Natural killer cell (primary cell): ENCODE results near the gene GBP2. TPM values are rescaled to one million over a fixed set of nuclear protein-coding genes. Genes with fewer than 3 reads are reported as not detected.
"Not testable (repeated sequence)": the region's sequence is repeated elsewhere in the genome, so short reads cannot be mapped to it uniquely, and the experiment has no call there.

Experiments
- ATAC-seq, 3 donors: fragments of 150-1000 bp in 2 of 3; fragments of 200-7000 bp in 1 of 3; cut with Tn5 transposase; 1 replicate in 1 of 3; 2 replicates in 2 of 3; pipeline ENCODE4 v1.10.0; 2021; ENCODE audit warnings: mild to moderate bottlenecking in 2 of 3, moderate library complexity in 2 of 3
- DNase-seq, 2 donors: peaks; one replicate each; pipeline versions ENCODE4 v3.0.0 to v3.0.0-alpha.2; 2013 to 2021; ENCODE audit warnings: mixed read lengths in 1 of 2
- H3K27ac ChIP-seq: one replicate; pipeline ENCODE4 v1.5.1; 2013; ENCODE audit warnings: mild to moderate bottlenecking, low read length
- H3K27me3 ChIP-seq: one replicate; pipeline ENCODE4 v1.6.1; 2013; ENCODE audit warnings: low read length; ENCODE audit not compliant: control insufficient read depth, insufficient read depth
- H3K36me3 ChIP-seq: one replicate; pipeline ENCODE4 v1.6.1; 2013; ENCODE audit warnings: low read length; ENCODE audit not compliant: control insufficient read depth, insufficient read depth
- H3K4me1 ChIP-seq: one replicate; pipeline ENCODE4 v1.6.1; 2013; ENCODE audit warnings: low read length; ENCODE audit not compliant: control insufficient read depth, insufficient read depth
- H3K4me3 ChIP-seq: one replicate; pipeline ENCODE4 v1.5.1; 2013; ENCODE audit warnings: low read length
- H3K9me3 ChIP-seq: one replicate; pipeline ENCODE4 v1.6.1; 2013; ENCODE audit warnings: low read length; ENCODE audit not compliant: control insufficient read depth, insufficient read depth
- H3K27ac Mint-ChIP-seq, 2 donors: one replicate each; pipeline ENCODE4 v1.8.0; 2022; ENCODE audit warnings: mild to moderate bottlenecking in 2 of 2, mixed read lengths in 2 of 2, moderate library complexity in 1 of 2
- H3K27me3 Mint-ChIP-seq, 2 donors: one replicate each; pipeline ENCODE4 v1.8.0; 2022; ENCODE audit warnings: low read depth in 2 of 2, mixed read lengths in 2 of 2
- H3K36me3 Mint-ChIP-seq: one replicate; pipeline ENCODE4 v1.8.0; 2022; ENCODE audit warnings: mixed read lengths
- H3K4me1 Mint-ChIP-seq, 2 donors: one replicate each; pipeline ENCODE4 v1.8.0; 2022; ENCODE audit warnings: mixed read lengths in 2 of 2
- H3K4me3 Mint-ChIP-seq: one replicate; pipeline ENCODE4 v1.8.0; 2022; ENCODE audit warnings: mild to moderate bottlenecking, moderate library complexity, mixed read lengths
- H3K9me3 Mint-ChIP-seq, 2 donors: one replicate each; pipeline ENCODE4 v1.8.0; 2022; ENCODE audit warnings: mixed read lengths in 2 of 2
- WGBS: methylation state at CpG from one replicate; pipeline ENCODE4 v1.1.7; 2013; ENCODE audit warnings: missing lambda C conversion rate; ENCODE audit not compliant: insufficient coverage; 5-methylcytosine and 5-hydroxymethylcytosine counted together
- intact Hi-C: fragments of 100-400 bp; cut with micrococcal nuclease; formaldehyde crosslinking; loops from one replicate; pipeline ENCODE4 v1.14.2; 2022
- total RNA-seq, 4 donors: library from RNA; stranded (reverse); fragments of 120-200 nt in 1 of 4; gene quantifications; one replicate each; pipeline versions ENCODE4 v1.2.3 to v1.2.4, GENCODE V29; 2013 to 2022
- TF ChIP-seq, protein P1 (sequence below): fragments of 200-600 bp; IDR thresholded peaks from one replicate; pipeline ENCODE4 v1.8.0; 2022; ENCODE audit warnings: antibody characterized with exemption

GBP2 gene
- total RNA-seq, 3 donors from 2014 or later (not counting 1 experiment from before 2014, with no cell fraction given), result 117 to 153 (median 144) TPM

DNA sequence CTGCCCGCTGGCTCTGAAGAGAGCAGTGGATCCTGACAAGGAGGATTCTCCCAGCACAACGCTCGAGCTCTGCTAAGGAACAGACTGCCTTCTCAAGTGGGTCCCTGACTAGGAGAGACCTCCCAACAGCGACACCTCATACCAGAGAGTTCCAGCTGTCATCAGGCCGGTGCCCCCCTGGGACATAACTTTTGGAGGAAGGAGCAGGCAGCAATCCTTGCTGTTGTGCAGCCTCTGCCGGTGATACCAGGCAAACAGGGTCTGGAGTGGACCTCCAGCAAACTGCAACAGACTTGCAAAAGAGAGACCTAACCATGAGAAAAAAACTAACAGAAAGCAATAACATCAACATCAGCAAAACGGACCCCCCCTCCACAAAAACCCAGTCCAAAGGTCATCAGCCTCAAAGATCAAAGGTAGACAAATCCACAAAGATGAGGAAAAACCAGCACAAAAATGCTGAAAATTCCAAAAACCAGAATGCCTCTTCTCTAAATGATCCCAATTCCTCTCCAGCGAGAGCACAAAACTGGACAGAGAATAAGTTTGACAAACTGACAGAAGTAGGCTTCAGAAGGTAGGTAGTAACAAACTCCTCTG is 53.3 kb downstream of the GBP2 start:
- H3K9me3 ChIP-seq, intact Hi-C loops, H3K4me3 ChIP-seq, H3K27me3 Mint-ChIP-seq, H3K27ac Mint-ChIP-seq, ATAC-seq, H3K36me3 ChIP-seq, H3K27me3 ChIP-seq, H3K27ac ChIP-seq, H3K9me3 Mint-ChIP-seq, H3K4me3 Mint-ChIP-seq, H3K4me1 ChIP-seq, DNase-seq: not testable (repeated sequence)
- H3K36me3 Mint-ChIP-seq, result peaks cover 24% of the 10 kb centered on the region
- peaks cover 11 to 21% of the 10 kb centered on the region in 2 donors for H3K4me1 Mint-ChIP-seq
- WGBS, result 81% methylated on average over 8 of the region's 8 CpGs

DNA sequence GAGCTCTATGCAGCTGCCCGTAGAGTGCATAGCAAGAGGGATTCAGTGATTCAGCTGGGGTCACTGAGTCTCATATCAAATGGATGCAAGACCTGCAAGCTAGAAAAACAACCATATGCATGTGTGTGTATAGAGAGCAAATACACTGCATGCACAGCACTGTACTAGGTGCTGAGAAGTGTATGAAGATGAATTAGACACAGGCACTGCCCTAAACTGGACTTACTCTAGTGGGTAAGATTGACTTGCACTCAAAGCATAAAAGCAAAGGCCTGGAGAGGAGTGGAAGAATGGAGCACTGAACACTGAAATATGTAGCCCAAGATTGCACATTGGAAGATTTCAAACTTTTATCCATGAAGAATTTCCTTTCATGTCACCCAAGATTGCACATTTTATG is 55.4 kb downstream of the GBP2 start:
- TF ChIP-seq, protein P1, sequence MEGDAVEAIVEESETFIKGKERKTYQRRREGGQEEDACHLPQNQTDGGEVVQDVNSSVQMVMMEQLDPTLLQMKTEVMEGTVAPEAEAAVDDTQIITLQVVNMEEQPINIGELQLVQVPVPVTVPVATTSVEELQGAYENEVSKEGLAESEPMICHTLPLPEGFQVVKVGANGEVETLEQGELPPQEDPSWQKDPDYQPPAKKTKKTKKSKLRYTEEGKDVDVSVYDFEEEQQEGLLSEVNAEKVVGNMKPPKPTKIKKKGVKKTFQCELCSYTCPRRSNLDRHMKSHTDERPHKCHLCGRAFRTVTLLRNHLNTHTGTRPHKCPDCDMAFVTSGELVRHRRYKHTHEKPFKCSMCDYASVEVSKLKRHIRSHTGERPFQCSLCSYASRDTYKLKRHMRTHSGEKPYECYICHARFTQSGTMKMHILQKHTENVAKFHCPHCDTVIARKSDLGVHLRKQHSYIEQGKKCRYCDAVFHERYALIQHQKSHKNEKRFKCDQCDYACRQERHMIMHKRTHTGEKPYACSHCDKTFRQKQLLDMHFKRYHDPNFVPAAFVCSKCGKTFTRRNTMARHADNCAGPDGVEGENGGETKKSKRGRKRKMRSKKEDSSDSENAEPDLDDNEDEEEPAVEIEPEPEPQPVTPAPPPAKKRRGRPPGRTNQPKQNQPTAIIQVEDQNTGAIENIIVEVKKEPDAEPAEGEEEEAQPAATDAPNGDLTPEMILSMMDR, result no peak
- H3K9me3 Mint-ChIP-seq, result peaks cover 2 to 6% of the 10 kb centered on the region in 2 donors
- H3K27ac Mint-ChIP-seq, result peak overlapping the region; percentile 90 to 93
- 71% methylated on average over 1 of the region's 1 CpG for WGBS
- H3K27me3 ChIP-seq, result no peaks in the 10 kb centered on the region
- peaks cover 24% of the 10 kb centered on the region for H3K36me3 Mint-ChIP-seq
- peaks cover 5% of the 10 kb centered on the region for H3K4me1 ChIP-seq
- H3K4me3 Mint-ChIP-seq, result peak overlapping the region; percentile 94
- peak in 1 of 3 donors; percentile 21 for ATAC-seq
- no peaks in the 10 kb centered on the region for H3K9me3 ChIP-seq
- peaks cover 0 to 3% of the 10 kb centered on the region in 2 donors for H3K27me3 Mint-ChIP-seq
- DNase-seq, result no peak
- intact Hi-C loops, result no loop called here
- peak overlapping the region; percentile 45 for H3K27ac ChIP-seq
- peak overlapping the region; percentile 37 for H3K4me3 ChIP-seq
- peaks cover 13 to 21% of the 10 kb centered on the region in 2 donors for H3K4me1 Mint-ChIP-seq
- H3K36me3 ChIP-seq, result no peaks in the 10 kb centered on the region

DNA sequence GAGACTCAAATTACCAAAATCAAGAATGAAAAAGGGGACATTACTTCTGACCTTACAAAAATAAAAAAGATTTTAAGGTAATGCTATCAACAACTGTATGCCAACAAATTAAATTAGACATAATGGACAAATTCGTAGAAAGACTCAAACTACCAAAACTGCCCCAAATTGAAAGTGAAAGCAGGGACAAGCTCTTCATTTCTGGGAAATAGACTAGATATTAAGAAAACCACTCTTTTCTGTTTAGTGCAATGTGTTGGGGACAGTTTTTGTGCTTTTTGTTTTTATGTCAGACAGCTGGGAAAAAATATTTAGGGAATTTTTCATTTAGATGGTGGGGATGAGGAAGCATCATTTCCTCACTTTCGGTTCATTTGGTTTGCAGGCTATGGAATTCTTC is 56.0 kb downstream of the GBP2 start:
- intact Hi-C loops, result loop anchor here (5.0 kb wide), 2 partner anchors 48 to 207 kb away; partner anchors contain the start of gene GBP3
- Mint-ChIP-seq H3K27ac (peak overlapping the region; percentile 90 to 93), H3K9me3 (peaks cover 2 to 6% of the 10 kb centered on the region in 2 donors), H3K4me3 (peak overlapping the region; percentile 94), H3K27me3 (peaks cover 0 to 3% of the 10 kb centered on the region in 2 donors), H3K4me1 (peaks cover 19 to 21% of the 10 kb centered on the region in 2 donors), H3K36me3 (peaks cover 23% of the 10 kb centered on the region)
- peak overlapping the region; percentile 37 for H3K4me3 ChIP-seq
- no peaks in the 10 kb centered on the region for H3K27me3 ChIP-seq
- H3K36me3 ChIP-seq, result no peaks in the 10 kb centered on the region
- no peaks in the 10 kb centered on the region for H3K9me3 ChIP-seq
- H3K27ac ChIP-seq, result peak overlapping the region; percentile 45
- WGBS, result 17% methylated on average over 1 of the region's 2 CpGs
- DNase-seq, result peak in 1 of 2 donors; percentile 62
- TF ChIP-seq, protein P1, result no peak
- H3K4me1 ChIP-seq, result peaks cover 6% of the 10 kb centered on the region
- ATAC-seq, result peak in 2 of 3 donors; percentile 31 to 40

DNA sequence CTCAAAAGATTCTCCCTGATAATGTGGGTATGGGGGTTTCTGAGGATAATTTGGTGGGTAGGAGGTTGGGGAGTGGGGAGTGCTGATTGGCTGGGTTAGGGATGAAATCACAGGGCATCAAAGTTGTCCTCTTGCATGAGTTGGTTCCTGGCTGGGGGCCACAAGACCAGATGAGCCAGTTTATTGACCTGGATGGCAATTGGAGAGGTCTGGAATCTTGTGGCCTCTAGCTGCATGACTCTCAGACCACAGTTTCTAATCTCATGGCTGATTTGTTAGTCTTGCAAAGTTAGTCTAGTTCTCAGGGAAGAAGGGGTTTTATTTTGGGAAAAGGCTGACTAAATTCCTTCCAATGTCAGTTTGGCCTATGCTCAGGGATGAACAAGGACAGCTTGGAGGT is 57.6 kb downstream of the GBP2 start:
- Histone ChIP-seq H3K4me1 (peaks cover 6% of the 10 kb centered on the region), H3K4me3 (no peak overlapping the region), H3K27ac (no peak overlapping the region), H3K27me3 (no peaks in the 10 kb centered on the region), H3K36me3 (no peaks in the 10 kb centered on the region), H3K9me3 (no peaks in the 10 kb centered on the region)
- TF ChIP-seq, protein P1, result no peak
- H3K4me3 Mint-ChIP-seq, result peak overlapping the region; percentile 3
- peaks cover 7% of the 10 kb centered on the region for H3K36me3 Mint-ChIP-seq
- peaks cover 0 to 3% of the 10 kb centered on the region in 2 donors for H3K27me3 Mint-ChIP-seq
- H3K9me3 Mint-ChIP-seq, result peaks cover 0 to 3% of the 10 kb centered on the region in 2 donors
- DNase-seq (no peak), ATAC-seq (no peak)
- H3K27ac Mint-ChIP-seq, result peak overlapping the region; percentile 73 to 90
- H3K4me1 Mint-ChIP-seq, result peaks cover 35 to 36% of the 10 kb centered on the region in 2 donors
- intact Hi-C loops, result loop anchor here (5.0 kb wide), 2 partner anchors 46 to 209 kb away; partner anchors contain the start of gene GBP3
